HepG2 (cell line): Measurements from ENCODE around the gene DMBT1. TPM values are rescaled to one million over a fixed set of nuclear protein-coding genes. Genes with fewer than 3 reads are reported as not detected.

Experiments used
- ATAC-seq: fragments of 200-7000 bp; cut with Tn5 transposase; 3 replicates; pipeline ENCODE4 v1.9.1; 2020; ENCODE audit warnings: mild to moderate bottlenecking, moderate library complexity
- BruUV-seq: library from RNA; stranded (reverse); fragments of 400-500 nt; replicated peaks from 2 replicates; lab custom pipeline; 2021; lab: Mats Ljungman, UMichigan
- CTCF ChIA-PET: fragments of 300-600 bp; formaldehyde crosslinking; extraction: SDS; loops from one replicate; lab custom pipeline; 2021; ENCODE audit warnings: low total read pairs, inconsistent platforms, low intra/inter-chr PET ratio; lab: Yijun Ruan, JAX
- POLR2A ChIA-PET: fragments of 350-600 bp; sonication (Branson Sonifier 250); formaldehyde crosslinking; loops from one replicate; lab custom pipeline; 2020; ENCODE audit warnings: antibody characterized with exemption, inconsistent platforms; lab: Yijun Ruan, JAX
- DNase-seq: peaks from one replicate; pipeline ENCODE4 v3.0.0-alpha.2; 2015; ENCODE audit warnings: low spot score
- FAIRE-seq: peaks from 3 replicates; lab custom pipeline; 2011; peaks lifted over from hg19 to GRCh38; lab: Jason Lieb, UNC
- H2AFZ ChIP-seq: one replicate; pipeline ENCODE4 v1.6.1; 2011; ENCODE audit warnings: low read length, inconsistent platforms
- H3K27ac ChIP-seq: fragments of 300-600 bp; 3 replicates; pipeline ENCODE4 v1.8.0; 2011; ENCODE audit warnings: mixed run types, mild to moderate bottlenecking, mixed read lengths, low read length, inconsistent platforms; ENCODE audit not compliant: insufficient read depth; ENCODE audit errors: extremely low read length
- H3K27me3 ChIP-seq, 2 experiments: fragments of 200-600 bp in 1 of 2; 2 replicates in 1 of 2; 3 replicates in 1 of 2; pipeline versions ENCODE4 v1.6.0 to v1.8.0; 2011; ENCODE audit warnings: low read length in 2 of 2, mild to moderate bottlenecking in 2 of 2, moderate library complexity in 2 of 2, inconsistent platforms in 1 of 2; ENCODE audit not compliant: insufficient read depth in 2 of 2, control insufficient read depth in 1 of 2
- H3K36me3 ChIP-seq, 2 experiments: fragments of 200-600 bp in 1 of 2; replicated peaks in 1 of 2; 2 replicates in 1 of 2; 3 replicates in 1 of 2; pipeline versions ENCODE4 v1.5.1 to v1.8.0; 2011; ENCODE audit warnings: low read length in 2 of 2, inconsistent platforms in 1 of 2; ENCODE audit not compliant: insufficient read depth in 2 of 2, control insufficient read depth in 1 of 2
- H3K4me1 ChIP-seq: 2 replicates; pipeline ENCODE4 v1.5.1; 2012; ENCODE audit warnings: low read length, inconsistent platforms; ENCODE audit not compliant: insufficient read depth
- H3K4me2 ChIP-seq: 2 replicates; pipeline ENCODE4 v1.6.0; 2011; ENCODE audit warnings: low read depth, low read length, inconsistent platforms
- H3K4me3 ChIP-seq, 3 experiments: fragments of 200-600 bp in 1 of 3; sonication (generic), shearing (Covaris generic) in 1 of 3; replicated peaks in 1 of 3; 2 replicates each; pipeline ENCODE4 v1.5.1; 2011 to 2016; ENCODE audit warnings: low read length in 3 of 3, inconsistent platforms in 2 of 3, low read depth in 2 of 3, mild to moderate bottlenecking in 2 of 3, control low read depth in 1 of 3, mixed read lengths in 1 of 3; ENCODE audit not compliant: insufficient read depth in 1 of 3
- H3K79me2 ChIP-seq: one replicate; pipeline ENCODE4 v1.6.1; 2011; ENCODE audit warnings: low read length, inconsistent platforms; ENCODE audit not compliant: insufficient read depth
- H3K9ac ChIP-seq: 2 replicates; pipeline ENCODE4 v1.6.0; 2011; ENCODE audit warnings: mild to moderate bottlenecking, low read depth, low read length, inconsistent platforms; ENCODE audit not compliant: insufficient read depth
- H3K9me3 ChIP-seq: 2 replicates; pipeline ENCODE4 v1.5.1; 2012; ENCODE audit warnings: mild to moderate bottlenecking, low read length
- H4K20me1 ChIP-seq: 2 replicates; pipeline ENCODE4 v1.6.0; 2011; ENCODE audit warnings: inconsistent platforms, mild to moderate bottlenecking, low read length, moderate library complexity; ENCODE audit not compliant: insufficient read depth
- ASH2L ChIP-seq: fragments of 300-600, 200-600 bp; sonication (generic); IDR thresholded peaks from 2 replicates; pipeline ENCODE4 v1.7.0; 2017; ENCODE audit warnings: low read depth, mild to moderate bottlenecking, moderate library complexity, mixed read lengths, low read length; ENCODE audit not compliant: insufficient read length
- ATF7 ChIP-seq, 2 experiments: fragments of 450-650 bp in 1 of 2; sonication (generic) in 1 of 2; formaldehyde crosslinking in 1 of 2; IDR thresholded peaks; 2 replicates each; pipeline versions ENCODE4 v1.4.0 to v1.6.1; 2016 to 2020; ENCODE audit warnings: antibody characterized with exemption in 1 of 2, mild to moderate bottlenecking in 1 of 2, missing genetic modification reagents in 1 of 2
- CREB1 ChIP-seq, 2 experiments: fragments of 450-650 bp in 1 of 2; IDR thresholded peaks; 2 replicates each; pipeline ENCODE4 v1.6.1; 2016 to 2017; ENCODE audit warnings: control low read depth in 1 of 2, mild to moderate bottlenecking in 1 of 2, missing compliant biosample characterization in 1 of 2, missing genetic modification characterization in 1 of 2
- DPF2 ChIP-seq: sonication (generic); formaldehyde crosslinking; IDR thresholded peaks from 2 replicates; pipeline ENCODE4 v1.4.0; 2020; ENCODE audit warnings: mild to moderate bottlenecking, low read depth, missing genetic modification reagents, borderline replicate concordance
- HNF1A ChIP-seq, 2 experiments: sonication (generic) in 1 of 2; formaldehyde crosslinking in 1 of 2; IDR thresholded peaks; 2 replicates each; pipeline versions ENCODE4 v1.4.0 to v1.6.1; 2016 to 2020; ENCODE audit warnings: borderline replicate concordance in 1 of 2, low read depth in 1 of 2, mild to moderate bottlenecking in 1 of 2, missing genetic modification reagents in 1 of 2
- PAXIP1 ChIP-seq: sonication (generic); formaldehyde crosslinking; conservative IDR thresholded peaks from 2 replicates; pipeline ENCODE4 v1.4.0; 2020; ENCODE audit warnings: mild to moderate bottlenecking, missing genetic modification reagents, moderate library complexity
- SP1 ChIP-seq, 2 experiments: fragments of 450-650 bp in 1 of 2; sonication (generic) in 1 of 2; formaldehyde crosslinking in 1 of 2; IDR thresholded peaks; 2 replicates each; pipeline versions ENCODE4 v1.4.0 to v1.6.1; 2016 to 2020; ENCODE audit warnings: missing genetic modification reagents in 1 of 2
- ZMAT5 ChIP-seq: sonication (generic); formaldehyde crosslinking; IDR thresholded peaks from 2 replicates; pipeline ENCODE4 v1.5.0; 2020; ENCODE audit warnings: mild to moderate bottlenecking, low read depth, missing genetic modification reagents, borderline replicate concordance
- ZNF691 ChIP-seq: sonication (generic); formaldehyde crosslinking; IDR thresholded peaks from 2 replicates; pipeline ENCODE4 v1.4.0; 2020; ENCODE audit warnings: missing genetic modification reagents, low read depth, mild to moderate bottlenecking, borderline replicate concordance
- WGBS: methylation state at CpG from one replicate; pipeline ENCODE4 v1.1.6; 2017; ENCODE audit warnings: low lambda C conversion rate; 5-methylcytosine and 5-hydroxymethylcytosine counted together
- in situ Hi-C: cut with HindIII; loops from 2 replicates; pipeline ENCODE4 v1.10.0; 2017; ENCODE audit warnings: low pct_unique_long_range_greater_than_20kb; ENCODE audit not compliant: extremely low pct_ligation_motif_present
- intact Hi-C: fragments of 100-400 bp; cut with micrococcal nuclease; formaldehyde crosslinking; loops from one replicate; pipeline ENCODE4 v1.10.0; 2022; ENCODE audit not compliant: unreplicated experiment
- polyA plus RNA-seq, 8 experiments: library from polyadenylated mRNA; depleted of rRNA in 3 of 8; stranded (reverse) in 7 of 8; unstranded in 1 of 8; fragments of >200 nt; fragmentation: Illumina TruSeq in 4 of 8; extraction: Trizol in 4 of 8; gene quantifications; 2 replicates each; pipeline versions ENCODE4 v1.2.1 to v1.2.3, GENCODE V29; 2011 to 2016; ENCODE audit warnings: low read depth in 4 of 8, missing spikeins in 1 of 8, mixed read lengths in 1 of 8; ENCODE audit not compliant: insufficient read depth in 1 of 8
- total RNA-seq, 5 experiments: library from RNA; depleted of rRNA; stranded (reverse); fragments of >200 nt; fragmentation: Illumina TruSeq; extraction: Trizol; gene quantifications; 2 replicates each; pipeline ENCODE4 v1.2.3, GENCODE V29; 2016; ENCODE audit warnings: low read depth in 1 of 5

DMBT1 gene
- total and polyA plus RNA-seq, 2 of the 13 experiments (the other 11 are each of a cell fraction or from before 2014, with no cell fraction given) = not detected

- TF ChIP-seq HNF1A (IDR thresholded peaks at IDR 0.05; ENCODE audit: low read depth) (no peak), HNF1A (CRISPR knock-in tag; IDR thresholded peaks at IDR 0.05; ENCODE audit: borderline replicate concordance) (no peak), DPF2 (CRISPR knock-in tag) (no peak), SP1 (IDR thresholded peaks at IDR 0.05) (no peak), SP1 (CRISPR knock-in tag; IDR thresholded peaks at IDR 0.05) (no peak), ZNF691 (no peak), ASH2L (no peak)
Observed at GRCh38 chr10:122689146-122689820, 128.7 kb downstream of the DMBT1 start (continued).

GRCh38 chr10:122692744-122693143 is 132.2 kb downstream of the DMBT1 start:
- Histone ChIP-seq H3K4me3 (no peak overlapping the region), H3K9me3 (no peaks in the 10 kb centered on the region), H3K4me2 (no peak overlapping the region), H3K9ac (no peak overlapping the region), H3K27me3 (peaks cover 0 to 19% of the 10 kb centered on the region in 2 experiments; a peak in 1 of 5 replicates), H4K20me1 (no peaks in the 10 kb centered on the region), H3K79me2 (no peaks in the 10 kb centered on the region), H3K4me1 (no peaks in the 10 kb centered on the region), H2AFZ (no peak overlapping the region), H3K36me3 (no peaks in the 10 kb centered on the region), H3K27ac (no peak overlapping the region)
- POLR2A ChIA-PET = no interaction called here
- in situ Hi-C loops (no loop called here), intact Hi-C loops (no loop called here)
- 6% methylated on average over 5 of the region's 5 CpGs for WGBS
- no peak for TF ChIP-seq PAXIP1
- peak; percentile 84 for TF ChIP-seq ATF7 (IDR thresholded peaks at IDR 0.05)
- TF ChIP-seq ATF7 (CRISPR knock-in tag; IDR thresholded peaks at IDR 0.05) = no peak
- TF ChIP-seq CREB1 (IDR thresholded peaks at IDR 0.05) = peak; percentile 72; the same call in 1 of the 2 replicates
- no peak for TF ChIP-seq CREB1 (CRISPR knock-in tag; IDR thresholded peaks at IDR 0.05)
- no peak for TF ChIP-seq ZMAT5 (CRISPR knock-in tag)
- no TSS peak for BruUV-seq
- CTCF ChIA-PET = no interaction called here
- no peak for ATAC-seq
- FAIRE-seq = no peak
- DNase-seq = no peak
